NCI-H345 treated with DMSO at 0.1 percent for 48 hours (cell line): ENCODE data around the gene ZNF611.
"Not testable (repeated sequence)": the region's sequence is repeated elsewhere in the genome, so short reads cannot be mapped to it uniquely, and the experiment has no call there.

ENCODE experiments used
- DNase-seq: peaks from one replicate; lab custom pipeline; 2025; ENCODE audit not compliant: unreplicated experiment; lab: John Stamatoyannopoulos, UW

ZNF611 gene

GRCh38 chr19:52716522-52716921 is 18.3 kb downstream of the ZNF611 start:
- DNase-seq = no peak

GRCh38 chr19:52715902-52716301 is 18.9 kb downstream of the ZNF611 start:
- DNase-seq = not testable (repeated sequence)

GRCh38 chr19:52715330-52715729 is 19.5 kb downstream of the ZNF611 start:
- DNase-seq = not testable (repeated sequence)

GRCh38 chr19:52713051-52713450 is 21.8 kb downstream of the ZNF611 start:
- not testable (repeated sequence) for DNase-seq

GRCh38 chr19:52711661-52712060 is 23.2 kb downstream of the ZNF611 start:
- DNase-seq = not testable (repeated sequence)

GRCh38 chr19:52710538-52710937 is 24.3 kb downstream of the ZNF611 start:
- DNase-seq = no peak

- not testable (repeated sequence) for DNase-seq
Observed at GRCh38 chr19:52705615-52706014, 29.2 kb downstream of the ZNF611 start.

- no peak for DNase-seq
Observed at GRCh38 chr19:52703917-52704316, 30.9 kb downstream of the ZNF611 start.

- DNase-seq = no peak
Observed at GRCh38 chr19:52700673-52701072, 34.2 kb downstream of the ZNF611 start.

GRCh38 chr19:52699555-52699954 is 35.3 kb downstream of the ZNF611 start:
- not testable (repeated sequence) for DNase-seq

GRCh38 chr19:52695996-52696395 is 38.8 kb downstream of the ZNF611 start:
- DNase-seq = no peak

GRCh38 chr19:52694921-52695320 is 39.9 kb downstream of the ZNF611 start:
- DNase-seq = no peak

- DNase-seq = not testable (repeated sequence)
Observed at GRCh38 chr19:52694281-52694680, 40.6 kb downstream of the ZNF611 start.

- no peak for DNase-seq
Observed at GRCh38 chr19:52692431-52693008, 42.3 kb downstream of the ZNF611 start.

GRCh38 chr19:52691737-52692136 is 43.1 kb downstream of the ZNF611 start:
- no peak for DNase-seq

GRCh38 chr19:52691215-52691610 is 43.6 kb downstream of the ZNF611 start:
- no peak for DNase-seq

- peak; percentile 50 for DNase-seq
Observed at GRCh38 chr19:52690369-52691214, 44.3 kb downstream of the ZNF611 start.

GRCh38 chr19:52689843-52690368 is 44.9 kb downstream of the ZNF611 start:
- no peak for DNase-seq

GRCh38 chr19:52688925-52689796 is 45.7 kb downstream of the ZNF611 start:
- not testable (repeated sequence) for DNase-seq

GRCh38 chr19:52688335-52688734 is 46.5 kb downstream of the ZNF611 start:
- no peak for DNase-seq

GRCh38 chr19:52687684-52688083 is 47.2 kb downstream of the ZNF611 start:
- no peak for DNase-seq
